HL-60 (cell line): ENCODE data around the gene PGS1.

Experiments
- CTCF ChIP-seq: IDR thresholded peaks from one replicate; pipeline ENCODE4 v1.5.1; 2011; ENCODE audit warnings: low read length, control low read depth, inconsistent platforms; ENCODE audit not compliant: insufficient read depth
- GABPA ChIP-seq: IDR thresholded peaks from 2 replicates; pipeline ENCODE4 v1.6.1; 2012; ENCODE audit warnings: low read depth
- POLR2AphosphoS5 ChIP-seq: IDR thresholded peaks from 2 replicates; pipeline ENCODE4 v1.6.1; 2012; ENCODE audit warnings: low read depth
- REST ChIP-seq: IDR thresholded peaks from 2 replicates; pipeline ENCODE4 v1.6.1; 2012; ENCODE audit warnings: low read depth; ENCODE audit not compliant: insufficient replicate concordance

GRCh38 chr17:78374631-78375274 is 3.7 kb upstream of the PGS1 start:
- TF ChIP-seq CTCF (no peak), REST (no peak), POLR2AphosphoS5 (no peak), GABPA (no peak)
